Liver (tissue), 3 donors: ENCODE results near the gene DHX35.

ENCODE experiments used
- ATF3 ChIP-seq: IDR thresholded peaks from 2 replicates; pipeline ENCODE4 v1.6.1; 2016; ENCODE audit warnings: antibody characterized with exemption
- GABPA ChIP-seq, 2 donors: IDR thresholded peaks in 1 of 2; conservative IDR thresholded peaks in 1 of 2; 2 replicates each; pipeline ENCODE4 v1.6.1; 2016; ENCODE audit warnings: antibody characterized with exemption in 2 of 2, mild to moderate bottlenecking in 1 of 2, moderate library complexity in 1 of 2
- JUND ChIP-seq, 2 donors: IDR thresholded peaks; 2 replicates each; pipeline ENCODE4 v1.6.1; 2016; ENCODE audit warnings: antibody characterized with exemption in 2 of 2
- RXRA ChIP-seq, 2 donors: IDR thresholded peaks; 2 replicates each; pipeline ENCODE4 v1.6.1; 2017 to 2018; ENCODE audit warnings: antibody characterized with exemption in 2 of 2, mild to moderate bottlenecking in 1 of 2
- TAF1 ChIP-seq: conservative IDR thresholded peaks from 2 replicates; pipeline ENCODE4 v1.6.1; 2016; ENCODE audit warnings: antibody characterized with exemption, mild to moderate bottlenecking
- TF ChIP-seq, protein P1 (sequence below): IDR thresholded peaks from 2 replicates; pipeline ENCODE4 v1.6.1; 2016; ENCODE audit warnings: antibody characterized with exemption, mild to moderate bottlenecking
- TF ChIP-seq, protein P2 (sequence below): fragments of 150-350 bp; IDR thresholded peaks from 2 replicates; pipeline ENCODE4 v1.5.1; 2017; ENCODE audit warnings: improper control_type of control experiment, low read depth, low read length; ENCODE audit not compliant: missing input control
- donor health status: healthy.
- donor health status: healthy.

- TF ChIP-seq, protein P1, sequence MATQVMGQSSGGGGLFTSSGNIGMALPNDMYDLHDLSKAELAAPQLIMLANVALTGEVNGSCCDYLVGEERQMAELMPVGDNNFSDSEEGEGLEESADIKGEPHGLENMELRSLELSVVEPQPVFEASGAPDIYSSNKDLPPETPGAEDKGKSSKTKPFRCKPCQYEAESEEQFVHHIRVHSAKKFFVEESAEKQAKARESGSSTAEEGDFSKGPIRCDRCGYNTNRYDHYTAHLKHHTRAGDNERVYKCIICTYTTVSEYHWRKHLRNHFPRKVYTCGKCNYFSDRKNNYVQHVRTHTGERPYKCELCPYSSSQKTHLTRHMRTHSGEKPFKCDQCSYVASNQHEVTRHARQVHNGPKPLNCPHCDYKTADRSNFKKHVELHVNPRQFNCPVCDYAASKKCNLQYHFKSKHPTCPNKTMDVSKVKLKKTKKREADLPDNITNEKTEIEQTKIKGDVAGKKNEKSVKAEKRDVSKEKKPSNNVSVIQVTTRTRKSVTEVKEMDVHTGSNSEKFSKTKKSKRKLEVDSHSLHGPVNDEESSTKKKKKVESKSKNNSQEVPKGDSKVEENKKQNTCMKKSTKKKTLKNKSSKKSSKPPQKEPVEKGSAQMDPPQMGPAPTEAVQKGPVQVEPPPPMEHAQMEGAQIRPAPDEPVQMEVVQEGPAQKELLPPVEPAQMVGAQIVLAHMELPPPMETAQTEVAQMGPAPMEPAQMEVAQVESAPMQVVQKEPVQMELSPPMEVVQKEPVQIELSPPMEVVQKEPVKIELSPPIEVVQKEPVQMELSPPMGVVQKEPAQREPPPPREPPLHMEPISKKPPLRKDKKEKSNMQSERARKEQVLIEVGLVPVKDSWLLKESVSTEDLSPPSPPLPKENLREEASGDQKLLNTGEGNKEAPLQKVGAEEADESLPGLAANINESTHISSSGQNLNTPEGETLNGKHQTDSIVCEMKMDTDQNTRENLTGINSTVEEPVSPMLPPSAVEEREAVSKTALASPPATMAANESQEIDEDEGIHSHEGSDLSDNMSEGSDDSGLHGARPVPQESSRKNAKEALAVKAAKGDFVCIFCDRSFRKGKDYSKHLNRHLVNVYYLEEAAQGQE, result no peak
- TF ChIP-seq GABPA (IDR thresholded peaks at IDR 0.05 in 1 of 2, conservative IDR thresholded peaks at IDR 0.05 in 1 of 2) (no peak), RXRA (IDR thresholded peaks at IDR 0.05) (no peak), ATF3 (no peak), JUND (IDR thresholded peaks at IDR 0.05) (no peak), TAF1 (no peak)
- TF ChIP-seq, protein P2, sequence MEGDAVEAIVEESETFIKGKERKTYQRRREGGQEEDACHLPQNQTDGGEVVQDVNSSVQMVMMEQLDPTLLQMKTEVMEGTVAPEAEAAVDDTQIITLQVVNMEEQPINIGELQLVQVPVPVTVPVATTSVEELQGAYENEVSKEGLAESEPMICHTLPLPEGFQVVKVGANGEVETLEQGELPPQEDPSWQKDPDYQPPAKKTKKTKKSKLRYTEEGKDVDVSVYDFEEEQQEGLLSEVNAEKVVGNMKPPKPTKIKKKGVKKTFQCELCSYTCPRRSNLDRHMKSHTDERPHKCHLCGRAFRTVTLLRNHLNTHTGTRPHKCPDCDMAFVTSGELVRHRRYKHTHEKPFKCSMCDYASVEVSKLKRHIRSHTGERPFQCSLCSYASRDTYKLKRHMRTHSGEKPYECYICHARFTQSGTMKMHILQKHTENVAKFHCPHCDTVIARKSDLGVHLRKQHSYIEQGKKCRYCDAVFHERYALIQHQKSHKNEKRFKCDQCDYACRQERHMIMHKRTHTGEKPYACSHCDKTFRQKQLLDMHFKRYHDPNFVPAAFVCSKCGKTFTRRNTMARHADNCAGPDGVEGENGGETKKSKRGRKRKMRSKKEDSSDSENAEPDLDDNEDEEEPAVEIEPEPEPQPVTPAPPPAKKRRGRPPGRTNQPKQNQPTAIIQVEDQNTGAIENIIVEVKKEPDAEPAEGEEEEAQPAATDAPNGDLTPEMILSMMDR, result no peak
Observed at GRCh38 chr20:39009348-39009747, 47.2 kb downstream of the DHX35 start.
